Liver (tissue), 3 donors: ENCODE data around the gene MTMR6.

ENCODE experiments used
- EGR1 ChIP-seq, 2 donors: IDR thresholded peaks; 2 replicates each; pipeline ENCODE4 v1.6.1; 2016 to 2018; ENCODE audit warnings: antibody characterized with exemption in 2 of 2, low read depth in 2 of 2
- JUND ChIP-seq, 2 donors: IDR thresholded peaks; 2 replicates each; pipeline ENCODE4 v1.6.1; 2016; ENCODE audit warnings: antibody characterized with exemption in 2 of 2
- RAD21 ChIP-seq, 2 donors: IDR thresholded peaks; 2 replicates each; pipeline ENCODE4 v1.6.1; 2016; ENCODE audit warnings: antibody characterized with exemption in 2 of 2, mild to moderate bottlenecking in 2 of 2
- YY1 ChIP-seq: IDR thresholded peaks from 2 replicates; pipeline ENCODE4 v1.6.1; 2016; ENCODE audit warnings: antibody characterized with exemption, mild to moderate bottlenecking
- TF ChIP-seq, protein P1 (sequence below): fragments of 150-350 bp; IDR thresholded peaks from 2 replicates; pipeline ENCODE4 v1.5.1; 2017; ENCODE audit warnings: improper control_type of control experiment, low read depth, low read length; ENCODE audit not compliant: missing input control
- donor health status: healthy.
- donor health status: healthy.

DNA sequence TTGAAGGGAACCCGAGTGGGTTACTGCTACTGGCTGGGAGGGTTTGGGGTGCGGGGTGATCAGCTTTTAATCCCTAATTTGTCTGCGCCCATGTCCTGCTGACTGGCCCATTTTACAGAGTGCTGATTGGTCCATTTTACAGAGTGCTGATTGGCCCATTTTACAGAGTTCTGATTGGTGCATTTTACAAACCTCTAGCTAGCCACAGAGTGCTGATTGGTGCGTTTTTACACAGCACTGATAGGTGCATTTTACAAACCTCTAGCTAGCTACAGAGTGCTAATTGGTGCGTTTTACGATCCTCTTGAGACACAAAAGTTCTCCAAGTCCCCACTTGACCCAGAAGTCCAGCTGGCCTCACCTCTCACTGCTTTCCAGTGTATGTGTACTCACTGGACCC lies 43.2 kb downstream of the MTMR6 start:
- TF ChIP-seq EGR1 (IDR thresholded peaks at IDR 0.05; ENCODE audit: low read depth in 2 of 2) (no peak), RAD21 (IDR thresholded peaks at IDR 0.05) (no peak), YY1 (no peak), JUND (IDR thresholded peaks at IDR 0.05) (no peak)
- TF ChIP-seq, protein P1, sequence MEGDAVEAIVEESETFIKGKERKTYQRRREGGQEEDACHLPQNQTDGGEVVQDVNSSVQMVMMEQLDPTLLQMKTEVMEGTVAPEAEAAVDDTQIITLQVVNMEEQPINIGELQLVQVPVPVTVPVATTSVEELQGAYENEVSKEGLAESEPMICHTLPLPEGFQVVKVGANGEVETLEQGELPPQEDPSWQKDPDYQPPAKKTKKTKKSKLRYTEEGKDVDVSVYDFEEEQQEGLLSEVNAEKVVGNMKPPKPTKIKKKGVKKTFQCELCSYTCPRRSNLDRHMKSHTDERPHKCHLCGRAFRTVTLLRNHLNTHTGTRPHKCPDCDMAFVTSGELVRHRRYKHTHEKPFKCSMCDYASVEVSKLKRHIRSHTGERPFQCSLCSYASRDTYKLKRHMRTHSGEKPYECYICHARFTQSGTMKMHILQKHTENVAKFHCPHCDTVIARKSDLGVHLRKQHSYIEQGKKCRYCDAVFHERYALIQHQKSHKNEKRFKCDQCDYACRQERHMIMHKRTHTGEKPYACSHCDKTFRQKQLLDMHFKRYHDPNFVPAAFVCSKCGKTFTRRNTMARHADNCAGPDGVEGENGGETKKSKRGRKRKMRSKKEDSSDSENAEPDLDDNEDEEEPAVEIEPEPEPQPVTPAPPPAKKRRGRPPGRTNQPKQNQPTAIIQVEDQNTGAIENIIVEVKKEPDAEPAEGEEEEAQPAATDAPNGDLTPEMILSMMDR, result no peak
